Left colon (tissue), 2 donors: ENCODE data around the gene CCDC102B. TPM values are rescaled to one million over a fixed set of nuclear protein-coding genes. Genes with fewer than 3 reads are reported as not detected.
"Not testable (repeated sequence)": the region's sequence is repeated elsewhere in the genome, so short reads cannot be mapped to it uniquely, and the experiment has no call there.

ENCODE experiments used
- ATAC-seq: fragments of 200-7000 bp; cut with Tn5 transposase; one replicate; pipeline ENCODE4 v1.9.1; 2020; ENCODE audit warnings: mild to moderate bottlenecking, moderate library complexity
- DNase-seq, 2 donors: peaks; one replicate each; pipeline ENCODE4 v3.0.0-alpha.2; 2020
- intact Hi-C, 2 donors: fragments of 100-400 bp; cut with DNase I in 1 of 2; cut with micrococcal nuclease in 1 of 2; formaldehyde crosslinking; loops; one replicate each; pipeline versions ENCODE4 v1.11.2 to v1.14.0; 2022; cut with DNase I, micrococcal nuclease
- long read RNA-seq: library from polyadenylated mRNA; unstranded; transcript quantifications from one replicate; pipeline ENCODE4 v2.0.0, GENCODE V29; 2021
- total RNA-seq, 2 donors: library from RNA; stranded (reverse); fragmentation: NEBNext Ultra II Directional; extraction: Animal tissue kit (Norgen Biotek cat#: 25700); gene quantifications; one replicate each; pipeline ENCODE4 v1.2.1, GENCODE V29; 2021
- donor health status: DM: no; HTN: no; CAD: no.
- donor health status: DM: yes; HTN: yes; CAD: no.

The CCDC102B gene
- 1 to 10 TPM; 2.7 to 5.2 TPM for total RNA-seq
- long read RNA-seq, result 0 reads

- no peak for ATAC-seq
- no peak for DNase-seq
- intact Hi-C loops, result no loop called here
Observed at GRCh38 chr18:68797871-68798270, at the start of gene CCDC102B. Gene CCDC102B (plus strand): TSS chr18:68798080. CDS start chr18:68836764, 38,684 bp downstream.

GRCh38 chr18:68757126-68757525, 40.8 kb upstream of the CCDC102B start:
- no peak for DNase-seq
- ATAC-seq, result no peak
- intact Hi-C loops, result no loop called here

GRCh38 chr18:68759308-68759707, 38.6 kb upstream of the CCDC102B start:
- DNase-seq, result no peak
- intact Hi-C loops, result no loop called here
- ATAC-seq, result no peak

GRCh38 chr18:68763083-68763482, 34.8 kb upstream of the CCDC102B start:
- intact Hi-C loops, result no loop called here
- DNase-seq (no peak), ATAC-seq (no peak)

GRCh38 chr18:68764016-68764415, 33.9 kb upstream of the CCDC102B start:
- ATAC-seq, result no peak
- intact Hi-C loops, result no loop called here
- no peak for DNase-seq

GRCh38 chr18:68766433-68766832, 31.4 kb upstream of the CCDC102B start:
- intact Hi-C loops, result no loop called here
- no peak for ATAC-seq
- no peak for DNase-seq

- intact Hi-C loops, result no loop called here
- no peak for ATAC-seq
- DNase-seq, result no peak
Observed at GRCh38 chr18:68769461-68769860, 28.4 kb upstream of the CCDC102B start.

GRCh38 chr18:68772268-68772667, 25.6 kb upstream of the CCDC102B start:
- intact Hi-C loops, result no loop called here
- ATAC-seq (no peak), DNase-seq (no peak)

GRCh38 chr18:68778280-68778886, 19.5 kb upstream of the CCDC102B start:
- ATAC-seq (no peak), DNase-seq (no peak)
- intact Hi-C loops, result no loop called here

- DNase-seq, result no peak
- no peak for ATAC-seq
Observed at GRCh38 chr18:68779169-68779568, 18.7 kb upstream of the CCDC102B start.

GRCh38 chr18:68780802-68781635, 16.9 kb upstream of the CCDC102B start:
- intact Hi-C loops, result no loop called here

More at GRCh38 chr18:68779169-68779568, 18.7 kb upstream of the CCDC102B start:
- intact Hi-C loops, result no loop called here

GRCh38 chr18:68783506-68783905, 14.4 kb upstream of the CCDC102B start:
- intact Hi-C loops, result no loop called here
- no peak for DNase-seq

More at GRCh38 chr18:68780802-68781635, 16.9 kb upstream of the CCDC102B start:
- DNase-seq (no peak), ATAC-seq (no peak)

GRCh38 chr18:68784071-68784470, 13.8 kb upstream of the CCDC102B start:
- intact Hi-C loops, result no loop called here
- DNase-seq, result no peak
- no peak for ATAC-seq

More at GRCh38 chr18:68783506-68783905, 14.4 kb upstream of the CCDC102B start:
- no peak for ATAC-seq

GRCh38 chr18:68790290-68790689, 7.6 kb upstream of the CCDC102B start:
- ATAC-seq, intact Hi-C loops, DNase-seq: not testable (repeated sequence)

GRCh38 chr18:68791801-68792200, 6.1 kb upstream of the CCDC102B start:
- ATAC-seq (no peak), DNase-seq (no peak)
- intact Hi-C loops, result no loop called here

GRCh38 chr18:68793951-68794350, 3.9 kb upstream of the CCDC102B start:
- ATAC-seq, result no peak
- intact Hi-C loops, result no loop called here
- DNase-seq, result no peak

GRCh38 chr18:68796936-68797690, 767 bp upstream of the CCDC102B start:
- intact Hi-C loops, result no loop called here
- ATAC-seq (no peak), DNase-seq (no peak)

GRCh38 chr18:68800075-68800474, 2.2 kb downstream of the CCDC102B start:
- intact Hi-C loops, result no loop called here
- ATAC-seq (no peak), DNase-seq (no peak)

- no peak for ATAC-seq
- intact Hi-C loops, result no loop called here
- peak; percentile 30 to 40 for DNase-seq
Observed at GRCh38 chr18:68803356-68803755, 5.5 kb downstream of the CCDC102B start.

GRCh38 chr18:68817584-68817983, 19.7 kb downstream of the CCDC102B start:
- ATAC-seq, result no peak
- no peak for DNase-seq
- intact Hi-C loops, result no loop called here
